Stimulated activated CD8-positive, alpha-beta memory T cell treated with anti-CD3 and anti-CD28 coated beads, Interleukin-2, amount 100 ng/mL, for 48 hours (primary cell): ENCODE measurements around the gene RPP14.

Experiments used
- DNase-seq, 2 donors: peaks; one replicate each; pipeline ENCODE4 v3.0.0-alpha.2; 2020; ENCODE audit warnings: low read depth in 2 of 2

RPP14 gene

GRCh38 chr3:58291671-58292338 is 14.2 kb upstream of the RPP14 start:
- DNase-seq: no peak

GRCh38 chr3:58292866-58293265 is 13.2 kb upstream of the RPP14 start:
- DNase-seq: no peak

DNA sequence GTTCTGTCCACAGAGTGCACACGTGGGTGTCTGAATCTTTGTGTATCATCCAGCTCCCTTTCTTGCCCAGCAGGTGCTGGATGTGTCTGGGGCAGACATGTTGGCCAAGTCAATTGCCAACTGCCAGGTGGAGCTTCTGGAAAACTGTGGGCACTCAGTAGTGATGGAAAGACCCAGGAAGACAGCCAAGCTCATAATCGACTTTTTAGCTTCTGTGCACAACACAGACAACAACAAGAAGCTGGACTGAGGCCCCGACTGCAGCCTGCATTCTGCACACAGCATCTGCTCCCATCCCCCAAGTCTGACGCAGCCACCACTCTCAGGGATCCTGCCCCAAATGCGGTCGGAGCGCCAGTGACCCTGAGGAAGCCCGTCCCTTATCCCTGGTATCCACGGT is 12.5 kb upstream of the RPP14 start:
- DNase-seq: no peak

GRCh38 chr3:58296269-58296668 is 9.8 kb upstream of the RPP14 start:
- DNase-seq: no peak

DNA sequence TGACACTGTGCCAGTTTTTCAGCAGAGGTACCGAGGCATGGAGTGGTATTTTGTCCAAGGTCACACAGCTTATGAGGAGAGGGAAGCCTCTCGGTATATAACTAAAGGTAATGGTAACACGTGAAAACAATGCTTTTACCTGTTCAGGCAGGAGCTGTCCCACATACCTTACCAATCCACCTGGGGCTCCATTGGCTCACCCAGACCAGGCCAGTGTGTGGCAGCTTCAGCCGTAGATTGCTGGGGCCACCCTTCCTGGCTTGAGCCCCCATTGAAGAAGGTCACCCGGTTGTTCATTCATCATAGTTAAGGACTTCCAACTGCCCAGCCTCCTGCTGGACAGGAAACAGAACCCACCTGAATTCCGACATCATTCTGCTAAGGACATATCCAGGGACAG is 9.2 kb upstream of the RPP14 start:
- no peak for DNase-seq

DNA sequence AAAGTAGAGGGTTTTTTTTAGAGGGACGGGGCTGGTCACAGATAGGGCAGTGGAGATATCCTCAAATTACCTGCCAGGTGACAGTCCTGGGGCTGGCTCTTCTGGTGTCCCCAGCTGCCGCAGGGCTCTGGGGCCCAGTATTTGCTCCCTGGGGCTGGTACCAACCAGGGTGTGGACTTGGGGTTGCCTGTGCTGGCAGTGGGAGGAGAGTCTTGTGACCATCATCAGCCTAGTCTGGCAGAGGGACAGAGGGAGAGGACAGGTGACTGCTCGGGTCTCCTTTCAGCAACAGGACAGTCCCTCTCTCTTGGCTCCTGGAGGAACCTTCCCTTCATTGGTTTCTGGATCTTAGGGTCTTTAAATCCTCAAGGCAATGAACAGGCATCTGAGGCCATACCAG is 7.9 kb upstream of the RPP14 start:
- DNase-seq: no peak

GRCh38 chr3:58299075-58299474 is 7.0 kb upstream of the RPP14 start:
- no peak for DNase-seq

DNA sequence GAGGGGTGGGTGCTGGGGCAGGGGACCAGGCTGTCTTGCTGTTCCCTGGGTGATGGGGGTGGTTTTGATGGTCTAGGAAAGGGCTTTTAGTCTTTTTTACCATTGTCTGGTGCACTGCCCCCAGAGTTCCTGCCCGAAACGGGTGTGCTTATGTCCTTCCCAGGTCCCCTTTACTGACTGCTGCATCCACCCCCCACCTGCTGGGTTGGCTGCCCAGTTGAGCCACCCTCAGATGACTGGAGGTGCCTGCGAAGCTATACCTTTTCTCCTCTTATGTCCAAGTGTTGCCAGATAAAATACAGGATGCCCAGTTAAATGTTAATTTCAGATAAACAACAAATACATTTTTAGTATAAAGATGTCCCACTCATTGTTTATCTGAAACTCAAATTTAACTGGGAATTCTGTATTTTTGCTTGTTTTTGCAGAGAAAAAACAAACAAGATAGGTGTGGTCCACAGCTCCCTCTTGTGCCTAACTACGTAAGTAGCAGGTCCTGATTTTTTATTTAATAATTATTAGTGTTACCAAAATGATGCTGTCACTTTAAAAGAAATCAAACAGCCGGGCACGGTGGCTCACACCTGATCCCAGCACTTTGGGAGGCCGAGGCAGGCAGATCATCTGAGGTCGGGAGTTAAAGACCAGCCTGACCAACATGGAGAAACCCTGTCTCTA is 6.1 kb upstream of the RPP14 start:
- no peak for DNase-seq

DNA sequence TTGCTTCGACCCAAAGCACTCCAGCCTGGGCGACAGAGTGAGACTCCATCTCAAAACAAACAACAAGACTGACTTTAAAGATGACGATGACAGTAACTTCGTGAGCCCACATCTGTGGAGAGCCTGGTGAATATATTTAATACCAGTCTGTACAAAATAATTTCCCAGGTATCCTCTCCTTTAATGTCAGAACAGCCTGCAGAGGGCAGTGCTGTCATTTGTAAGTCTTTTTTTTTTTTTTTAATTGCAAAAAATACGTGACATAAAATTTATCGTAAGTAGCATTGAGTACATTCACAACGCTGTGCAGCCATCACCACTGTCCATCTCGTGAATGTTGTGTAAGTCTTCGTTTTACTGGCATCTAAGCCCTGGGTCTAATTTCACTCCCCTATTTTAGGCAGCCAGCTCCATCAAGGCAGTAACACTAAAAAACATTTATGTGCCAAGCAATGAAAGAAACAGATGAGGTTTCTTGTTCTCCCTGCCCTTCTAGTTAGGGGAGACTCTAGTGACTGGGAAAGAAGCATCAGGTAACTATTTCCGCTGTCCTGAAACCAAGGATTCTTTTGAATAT is 1.7 kb downstream of the RPP14 start:
- DNase-seq: no peak

DNA sequence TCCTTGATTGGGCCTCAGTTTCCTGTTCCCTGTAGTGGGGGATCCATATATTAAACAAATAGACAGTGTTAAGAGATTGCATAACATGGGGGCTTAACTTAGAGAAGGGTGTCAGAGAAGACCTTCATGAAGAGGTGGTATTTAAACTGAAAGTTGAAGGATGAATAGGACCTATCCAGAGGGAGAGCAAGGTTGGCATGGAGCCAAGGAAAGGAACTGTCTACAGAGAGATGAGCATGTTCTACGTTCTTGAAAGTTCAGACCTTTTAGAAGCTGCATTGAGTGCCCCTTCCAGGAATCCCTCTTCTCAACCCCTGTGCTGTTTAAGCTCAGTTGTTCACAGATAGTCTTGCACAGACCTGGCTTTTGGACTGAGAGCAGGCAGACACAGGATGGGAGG is 2.7 kb downstream of the RPP14 start:
- DNase-seq: no peak

DNA sequence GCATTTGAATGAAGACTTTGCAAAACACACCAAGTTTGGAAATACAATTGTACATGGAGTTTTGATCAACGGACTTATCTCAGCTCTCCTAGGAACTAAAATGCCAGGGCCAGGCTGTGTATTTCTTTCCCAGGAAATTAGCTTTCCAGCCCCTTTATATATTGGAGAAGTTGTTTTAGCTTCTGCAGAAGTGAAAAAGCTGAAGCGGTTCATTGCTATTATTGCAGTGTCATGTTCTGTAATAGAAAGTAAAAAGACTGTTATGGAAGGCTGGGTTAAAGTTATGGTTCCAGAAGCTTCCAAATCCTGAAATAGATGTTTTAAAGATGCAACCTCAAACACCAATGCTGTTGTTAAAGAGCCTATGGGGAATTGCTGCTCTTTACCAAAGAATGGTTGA is 11.8 kb downstream of the RPP14 start:
- no peak for DNase-seq

DNA sequence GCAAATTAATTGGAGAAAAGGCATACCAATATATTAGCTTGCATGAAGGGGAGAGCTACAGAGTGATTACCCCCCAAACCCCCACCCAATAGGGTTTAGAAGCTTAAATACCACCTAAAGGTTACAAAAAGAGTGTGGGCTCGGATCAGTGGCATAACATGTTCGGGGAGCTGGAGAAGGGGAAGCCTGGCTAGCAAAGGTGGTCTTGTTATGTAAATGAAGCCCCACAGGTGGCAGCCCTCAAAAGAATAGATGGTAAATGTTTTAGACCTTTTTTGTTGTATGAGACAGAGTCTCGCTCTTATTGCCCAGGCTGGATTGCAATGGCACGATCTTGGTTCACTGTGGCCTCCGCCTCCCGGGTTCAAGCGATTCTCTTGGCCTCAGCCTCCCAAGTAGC is 15.7 kb downstream of the RPP14 start:
- DNase-seq: no peak

DNA sequence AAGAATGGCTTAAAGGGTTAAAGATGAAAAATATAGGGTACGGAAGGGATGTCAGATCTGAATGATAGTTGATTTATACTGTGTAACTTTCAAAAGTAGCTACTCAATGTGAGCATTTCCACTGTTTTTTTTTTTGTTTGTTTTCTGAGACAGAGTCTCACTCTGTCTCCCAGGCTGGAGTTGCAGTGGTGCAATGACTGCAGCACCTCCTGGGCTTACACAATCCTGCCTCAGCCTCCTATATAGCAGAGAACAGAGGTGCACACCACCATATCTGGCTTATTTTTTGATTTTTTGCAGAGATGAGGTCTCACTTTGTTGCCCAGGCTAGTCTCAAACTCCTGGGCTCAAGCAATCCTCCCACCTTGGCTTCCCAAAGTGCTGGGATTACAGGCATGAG is 16.7 kb downstream of the RPP14 start:
- no peak for DNase-seq

GRCh38 chr3:58323529-58324390 is 17.7 kb downstream of the RPP14 start:
- no peak for DNase-seq

GRCh38 chr3:58324391-58325390 is 18.6 kb downstream of the RPP14 start:
- no peak for DNase-seq

DNA sequence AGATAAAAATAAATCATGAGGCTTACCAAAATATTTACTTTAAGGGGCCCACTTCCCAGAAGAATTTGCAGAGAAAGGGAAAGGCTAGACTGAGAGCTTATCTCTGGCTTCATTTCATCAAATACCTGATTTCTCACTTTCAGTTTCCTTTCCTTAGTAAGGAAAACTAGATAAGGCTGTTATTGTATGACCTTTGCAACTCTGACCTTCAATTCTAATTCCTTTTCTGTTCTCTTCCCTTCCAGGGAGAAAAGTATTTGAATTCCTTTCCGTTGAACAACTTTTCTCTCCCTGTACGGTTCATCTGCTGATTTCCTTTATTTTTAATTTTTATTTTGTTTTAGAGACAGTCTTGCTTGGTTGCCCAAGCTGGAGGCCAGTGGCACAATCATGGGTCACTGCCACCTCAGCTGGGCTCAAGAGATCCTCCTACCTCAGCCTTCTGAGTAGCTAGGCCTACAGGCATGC is 19.5 kb downstream of the RPP14 start:
- DNase-seq: no peak

DNA sequence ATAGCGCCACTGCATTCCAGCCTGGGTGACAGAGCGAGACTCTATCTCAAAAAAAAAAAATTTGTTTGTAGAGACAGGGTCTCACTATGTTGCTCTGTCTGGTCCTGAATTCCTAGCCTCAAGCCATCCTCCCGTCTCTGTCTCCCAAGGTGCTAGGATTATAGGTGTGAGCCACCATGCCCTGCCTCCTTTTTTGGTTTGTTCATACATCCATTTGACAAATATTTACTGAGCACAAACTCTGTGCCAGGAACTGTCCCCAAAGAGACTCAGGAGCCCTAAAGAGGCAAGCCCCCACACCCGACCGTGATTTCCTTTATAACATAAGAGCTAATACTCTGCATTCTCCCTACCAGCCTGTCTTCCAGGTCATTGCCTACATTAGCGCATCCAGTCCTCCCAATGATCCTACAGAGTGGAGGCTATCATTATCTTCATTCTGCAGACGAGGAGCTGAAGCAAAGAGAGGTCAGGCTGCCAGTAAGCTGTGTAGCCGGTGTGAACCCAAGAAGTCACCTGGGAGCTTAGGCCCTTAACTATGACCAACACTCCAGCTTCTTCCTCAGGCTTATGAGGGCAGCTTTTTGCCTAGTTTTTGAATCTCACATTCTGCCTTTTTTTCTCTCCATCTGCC is 20.3 kb downstream of the RPP14 start:
- no peak for DNase-seq

- DNase-seq: no peak
Measured at GRCh38 chr3:58329150-58329921, 23.3 kb downstream of the RPP14 start.

- DNase-seq: no peak
Measured at GRCh38 chr3:58329922-58330413, 23.9 kb downstream of the RPP14 start.
